ENCODE measurements around the gene VAT1L.

DNA sequence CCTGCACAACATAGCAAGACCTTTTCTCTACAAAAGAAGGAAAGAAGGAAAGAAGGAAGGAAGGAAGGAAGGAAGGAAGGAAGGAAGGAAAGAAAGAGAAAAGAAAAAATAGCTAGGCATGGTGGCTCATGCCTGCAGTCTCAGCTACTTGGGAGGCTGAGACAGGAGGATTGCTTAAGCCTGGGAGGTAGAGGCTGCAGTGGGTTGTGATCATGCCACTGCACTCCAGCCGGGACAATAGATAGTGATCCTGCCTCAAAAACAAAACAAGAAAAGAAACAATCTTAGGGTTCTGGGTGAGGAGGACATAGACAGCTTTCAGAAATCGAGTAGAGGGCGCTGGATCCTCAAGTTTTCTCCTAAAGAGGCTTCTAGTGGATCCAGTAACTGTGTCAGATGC is 174.3 kb downstream of the VAT1L start:
- no peak for TF ChIP-seq RAD21 (IDR thresholded peaks at IDR 0.05; ENCODE audit: low read depth)
- TF ChIP-seq, protein P1, sequence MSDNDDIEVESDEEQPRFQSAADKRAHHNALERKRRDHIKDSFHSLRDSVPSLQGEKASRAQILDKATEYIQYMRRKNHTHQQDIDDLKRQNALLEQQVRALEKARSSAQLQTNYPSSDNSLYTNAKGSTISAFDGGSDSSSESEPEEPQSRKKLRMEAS (IDR thresholded peaks at IDR 0.05) = no peak
- TF ChIP-seq CEBPB (IDR thresholded peaks at IDR 0.05) = no peak
- no peak for TF ChIP-seq TAF1 (IDR thresholded peaks at IDR 0.05; ENCODE audit: low read depth)
- TF ChIP-seq TCF12 (IDR thresholded peaks at IDR 0.05; ENCODE audit: low read depth) = no peak
- no peak for TF ChIP-seq TEAD4 (IDR thresholded peaks at IDR 0.05)
- TF ChIP-seq, protein P2, sequence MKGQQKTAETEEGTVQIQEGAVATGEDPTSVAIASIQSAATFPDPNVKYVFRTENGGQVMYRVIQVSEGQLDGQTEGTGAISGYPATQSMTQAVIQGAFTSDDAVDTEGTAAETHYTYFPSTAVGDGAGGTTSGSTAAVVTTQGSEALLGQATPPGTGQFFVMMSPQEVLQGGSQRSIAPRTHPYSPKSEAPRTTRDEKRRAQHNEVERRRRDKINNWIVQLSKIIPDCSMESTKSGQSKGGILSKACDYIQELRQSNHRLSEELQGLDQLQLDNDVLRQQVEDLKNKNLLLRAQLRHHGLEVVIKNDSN (IDR thresholded peaks at IDR 0.05) = no peak
- TF ChIP-seq ZBTB7A (IDR thresholded peaks at IDR 0.05; ENCODE audit: low read depth) = no peak
- no peak for TF ChIP-seq YY1 (IDR thresholded peaks at IDR 0.05; ENCODE audit: low read depth)
- TF ChIP-seq, protein P3, sequence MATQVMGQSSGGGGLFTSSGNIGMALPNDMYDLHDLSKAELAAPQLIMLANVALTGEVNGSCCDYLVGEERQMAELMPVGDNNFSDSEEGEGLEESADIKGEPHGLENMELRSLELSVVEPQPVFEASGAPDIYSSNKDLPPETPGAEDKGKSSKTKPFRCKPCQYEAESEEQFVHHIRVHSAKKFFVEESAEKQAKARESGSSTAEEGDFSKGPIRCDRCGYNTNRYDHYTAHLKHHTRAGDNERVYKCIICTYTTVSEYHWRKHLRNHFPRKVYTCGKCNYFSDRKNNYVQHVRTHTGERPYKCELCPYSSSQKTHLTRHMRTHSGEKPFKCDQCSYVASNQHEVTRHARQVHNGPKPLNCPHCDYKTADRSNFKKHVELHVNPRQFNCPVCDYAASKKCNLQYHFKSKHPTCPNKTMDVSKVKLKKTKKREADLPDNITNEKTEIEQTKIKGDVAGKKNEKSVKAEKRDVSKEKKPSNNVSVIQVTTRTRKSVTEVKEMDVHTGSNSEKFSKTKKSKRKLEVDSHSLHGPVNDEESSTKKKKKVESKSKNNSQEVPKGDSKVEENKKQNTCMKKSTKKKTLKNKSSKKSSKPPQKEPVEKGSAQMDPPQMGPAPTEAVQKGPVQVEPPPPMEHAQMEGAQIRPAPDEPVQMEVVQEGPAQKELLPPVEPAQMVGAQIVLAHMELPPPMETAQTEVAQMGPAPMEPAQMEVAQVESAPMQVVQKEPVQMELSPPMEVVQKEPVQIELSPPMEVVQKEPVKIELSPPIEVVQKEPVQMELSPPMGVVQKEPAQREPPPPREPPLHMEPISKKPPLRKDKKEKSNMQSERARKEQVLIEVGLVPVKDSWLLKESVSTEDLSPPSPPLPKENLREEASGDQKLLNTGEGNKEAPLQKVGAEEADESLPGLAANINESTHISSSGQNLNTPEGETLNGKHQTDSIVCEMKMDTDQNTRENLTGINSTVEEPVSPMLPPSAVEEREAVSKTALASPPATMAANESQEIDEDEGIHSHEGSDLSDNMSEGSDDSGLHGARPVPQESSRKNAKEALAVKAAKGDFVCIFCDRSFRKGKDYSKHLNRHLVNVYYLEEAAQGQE (IDR thresholded peaks at IDR 0.05; ENCODE audit: low read depth) = no peak
- no peak for TF ChIP-seq NFIC (IDR thresholded peaks at IDR 0.05)
- TF ChIP-seq EP300 (IDR thresholded peaks at IDR 0.05; ENCODE audit: borderline replicate concordance) = no peak
- TF ChIP-seq CREB1 (IDR thresholded peaks at IDR 0.05; ENCODE audit: low read depth) = no peak
- TF ChIP-seq FOXM1 (IDR thresholded peaks at IDR 0.05; ENCODE audit: borderline replicate concordance, low read depth) = no peak
